NCI-H1694 treated with DMSO at 0.1 percent for 48 hours (cell line): ENCODE data around the gene TACC2.
"Not testable (repeated sequence)": the region's sequence is repeated elsewhere in the genome, so short reads cannot be mapped to it uniquely, and the experiment has no call there.

Experiments used
- DNase-seq: peaks from one replicate; lab custom pipeline; 2025; lab: John Stamatoyannopoulos, UW

Gene TACC2

DNA sequence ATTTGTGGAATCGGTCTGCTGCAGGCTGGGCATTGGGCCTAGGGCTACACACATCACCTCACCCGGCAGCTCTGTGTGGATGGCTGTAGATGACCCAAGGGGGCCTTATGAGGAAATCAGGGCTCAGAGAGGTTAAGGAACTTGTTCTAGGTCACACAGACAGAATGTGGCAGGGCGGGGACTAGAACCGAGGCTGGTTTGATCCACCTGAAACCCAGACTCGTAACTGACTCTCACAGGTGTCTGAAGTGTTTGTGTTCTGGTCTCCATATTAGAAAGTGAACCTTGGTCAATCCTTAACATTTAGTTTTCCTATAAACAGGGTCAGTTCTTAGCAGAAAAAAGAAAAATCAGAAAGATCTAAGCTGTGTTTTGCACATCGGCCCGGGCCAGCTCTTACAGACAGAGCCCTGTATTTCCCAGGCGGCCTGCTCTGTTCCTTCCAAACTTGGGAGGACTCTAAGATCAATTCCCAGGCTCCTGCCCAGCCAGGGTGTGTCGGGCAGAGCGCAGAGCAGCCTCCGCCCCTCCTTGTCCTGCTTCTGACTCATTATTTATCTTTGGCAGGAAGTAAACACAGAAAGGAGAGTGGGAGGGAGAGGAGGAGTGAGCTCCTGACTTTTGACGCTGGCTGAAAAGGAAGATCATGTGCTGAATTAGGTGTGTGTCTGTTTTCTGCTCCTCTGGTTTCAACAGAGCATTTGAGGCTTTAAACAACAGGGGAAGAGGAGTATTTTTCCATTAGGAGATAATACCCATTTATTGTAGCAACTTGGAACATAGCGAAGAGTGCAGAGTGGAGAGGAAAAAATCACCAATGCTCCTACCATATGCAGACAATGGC is 74.1 kb downstream of the TACC2 start:
- DNase-seq, result no peak

DNA sequence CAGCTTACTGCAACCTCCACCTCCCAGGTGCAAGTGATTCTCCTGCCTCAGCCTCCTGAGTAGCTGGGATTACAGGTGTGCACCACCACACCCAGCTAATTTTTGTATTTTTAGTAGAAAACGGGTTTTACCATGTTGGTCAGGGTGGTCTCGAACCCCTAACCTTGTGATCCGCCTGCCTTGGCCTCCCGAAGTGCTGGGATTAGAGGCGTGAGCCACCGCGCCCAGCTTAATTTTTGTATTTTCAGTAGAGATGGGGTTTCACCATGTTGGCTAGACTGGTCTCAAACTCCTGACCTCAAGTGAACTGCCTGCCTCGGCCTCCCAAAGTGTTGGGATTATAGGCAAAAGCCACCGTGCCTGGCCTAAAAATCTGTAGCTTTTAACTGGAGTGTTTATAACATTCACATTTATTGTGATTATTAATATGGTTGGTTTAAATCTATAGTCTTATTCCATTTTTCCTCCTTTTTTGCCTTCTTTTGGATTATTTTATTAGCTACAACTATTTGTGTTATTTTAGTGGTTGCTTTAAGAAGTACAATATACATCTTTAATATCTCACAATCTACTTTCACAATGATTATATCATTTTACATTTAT is 77.5 kb downstream of the TACC2 start:
- DNase-seq, result not testable (repeated sequence)

DNA sequence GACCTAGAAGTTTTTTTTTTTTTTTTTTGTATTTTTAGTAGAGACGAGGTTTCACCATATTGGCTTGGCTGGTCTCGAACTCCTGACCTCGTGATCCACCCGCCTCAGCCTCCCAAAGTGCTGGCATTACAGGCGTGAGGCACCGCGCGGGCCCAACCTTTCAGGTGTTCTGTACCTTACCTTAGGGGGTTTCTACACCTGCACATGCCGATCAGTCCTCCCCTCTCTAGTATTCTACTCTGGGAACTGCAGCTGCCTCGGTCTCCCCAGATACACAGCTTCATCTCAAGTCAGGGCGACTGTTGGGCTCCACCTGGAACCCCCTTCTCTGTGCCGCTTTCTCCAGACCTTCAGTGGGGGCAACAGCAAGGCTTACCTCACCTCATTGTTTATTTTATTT is 79.9 kb downstream of the TACC2 start:
- DNase-seq, result no peak

DNA sequence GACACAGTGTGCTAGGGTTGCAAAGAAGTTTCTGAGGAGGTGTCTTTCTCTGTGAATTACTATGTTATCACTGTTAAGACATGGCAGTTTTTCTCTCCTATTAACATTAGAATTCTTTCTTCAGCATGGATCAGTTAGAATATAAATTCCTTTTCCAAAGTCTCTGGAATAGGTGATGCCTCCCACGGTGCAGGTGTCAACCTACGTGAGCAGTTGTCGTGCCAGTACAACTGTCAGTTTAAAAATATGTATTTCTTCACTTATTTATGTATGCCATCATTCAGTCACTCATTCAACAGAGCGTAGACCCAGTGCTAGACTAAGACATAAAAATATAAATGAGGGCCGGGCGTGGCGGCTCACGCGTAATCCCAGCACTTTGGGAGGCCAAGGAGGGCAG is 83.5 kb downstream of the TACC2 start:
- DNase-seq, result no peak

DNA sequence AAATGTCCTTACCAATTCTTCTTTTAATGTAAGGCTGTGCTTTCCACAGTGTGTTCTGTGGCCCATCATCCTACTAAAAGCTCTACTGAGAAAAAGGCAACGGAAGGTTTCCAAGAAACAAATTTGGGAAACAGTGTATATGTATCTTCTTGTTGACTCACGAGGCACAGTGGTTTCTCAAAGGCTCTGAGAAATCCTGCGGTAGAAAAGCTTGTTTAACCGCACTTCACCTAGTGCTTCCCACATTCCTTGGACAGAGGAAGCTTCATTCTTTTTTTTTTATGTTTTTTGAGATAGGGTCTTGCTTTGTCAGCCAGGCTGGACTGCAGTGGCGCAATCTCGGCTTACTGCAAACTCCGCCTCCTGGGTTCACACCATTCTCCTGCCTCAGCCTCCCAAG is 84.5 kb downstream of the TACC2 start:
- no peak for DNase-seq

DNA sequence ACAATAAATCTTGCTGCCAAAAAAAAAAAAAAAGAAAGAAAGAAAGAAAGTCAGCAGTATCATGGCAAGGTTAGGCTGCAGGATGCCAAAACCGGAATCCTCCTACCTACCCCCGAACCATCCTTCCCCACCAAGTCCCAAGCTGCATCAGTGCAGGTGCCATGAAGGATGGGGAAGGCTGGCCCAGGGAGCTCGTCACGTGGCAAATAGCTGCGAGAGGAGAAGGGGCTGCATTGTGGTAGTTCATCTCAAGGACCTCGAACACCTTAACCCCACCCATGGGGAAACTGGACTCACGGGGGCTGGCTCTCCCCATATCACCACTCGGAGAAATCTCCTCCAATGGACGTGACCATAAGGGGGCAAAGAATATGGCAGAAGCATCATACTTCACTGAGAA is 86.2 kb downstream of the TACC2 start:
- no peak for DNase-seq

DNA sequence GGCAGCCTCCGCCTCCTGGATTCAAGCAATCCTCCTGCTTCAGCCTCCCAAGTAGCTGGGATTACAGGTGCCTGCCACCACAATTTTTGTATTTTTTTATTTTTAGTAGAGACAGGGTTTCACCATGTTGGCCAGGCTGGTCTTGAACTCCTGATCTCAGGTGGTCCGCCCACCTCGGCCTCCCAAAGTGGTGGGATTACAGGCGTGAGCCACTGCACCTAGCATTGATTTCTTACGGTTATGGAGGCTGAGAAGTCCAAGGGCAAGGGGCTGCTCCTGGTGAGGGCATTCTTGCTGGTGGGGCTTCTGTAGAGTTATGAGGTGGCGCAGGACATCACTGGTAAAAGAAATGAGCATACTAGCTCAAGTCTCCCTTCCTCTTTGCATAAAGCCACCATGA is 86.9 kb downstream of the TACC2 start:
- not testable (repeated sequence) for DNase-seq

DNA sequence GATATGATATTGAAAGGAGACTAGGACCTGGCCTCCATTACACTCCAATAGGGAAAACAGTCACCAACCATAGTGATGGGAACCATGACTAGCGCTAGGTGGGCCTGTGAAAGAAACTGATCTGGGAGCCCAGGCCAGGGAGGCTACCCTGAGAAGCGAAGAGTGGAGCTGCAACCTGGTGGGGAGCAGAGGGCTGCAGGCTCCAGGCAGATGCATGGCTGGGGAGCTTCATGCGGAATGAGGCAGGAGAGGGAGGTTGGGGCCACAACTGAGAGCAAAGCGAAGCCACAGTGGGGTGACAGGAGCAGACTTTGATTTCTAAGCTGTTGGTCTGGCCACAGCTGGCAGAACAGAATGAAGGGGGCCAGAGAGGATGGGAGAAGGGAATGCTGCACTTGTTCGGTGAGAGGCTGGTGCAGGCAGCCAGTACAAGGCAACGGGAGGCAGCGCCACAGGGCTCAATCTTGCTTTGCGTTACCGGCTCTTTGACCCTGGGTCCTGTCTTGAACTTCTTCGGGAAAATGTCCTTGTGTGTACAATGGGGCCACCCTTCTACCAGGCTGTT is 88.4 kb downstream of the TACC2 start:
- DNase-seq, result no peak

DNA sequence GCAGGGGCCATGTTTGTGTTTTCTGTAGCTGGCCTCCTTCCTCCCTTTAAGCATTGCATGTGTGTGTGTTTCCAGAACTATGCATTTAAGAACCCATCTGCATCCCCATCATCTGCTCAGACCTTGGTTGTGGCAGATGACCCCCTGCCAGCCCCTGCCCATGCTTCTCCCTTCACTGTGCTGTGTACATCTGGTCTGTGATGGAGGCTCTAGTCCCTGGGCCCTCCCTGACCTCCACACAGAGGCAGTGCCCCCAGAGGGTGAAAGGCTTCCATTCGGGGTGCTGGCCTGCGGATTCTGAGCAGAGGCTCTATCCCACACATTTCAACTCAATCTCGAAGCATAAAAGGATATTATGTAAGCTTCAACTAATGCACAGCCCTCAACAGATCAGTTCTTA is 89.4 kb downstream of the TACC2 start:
- DNase-seq, result no peak

DNA sequence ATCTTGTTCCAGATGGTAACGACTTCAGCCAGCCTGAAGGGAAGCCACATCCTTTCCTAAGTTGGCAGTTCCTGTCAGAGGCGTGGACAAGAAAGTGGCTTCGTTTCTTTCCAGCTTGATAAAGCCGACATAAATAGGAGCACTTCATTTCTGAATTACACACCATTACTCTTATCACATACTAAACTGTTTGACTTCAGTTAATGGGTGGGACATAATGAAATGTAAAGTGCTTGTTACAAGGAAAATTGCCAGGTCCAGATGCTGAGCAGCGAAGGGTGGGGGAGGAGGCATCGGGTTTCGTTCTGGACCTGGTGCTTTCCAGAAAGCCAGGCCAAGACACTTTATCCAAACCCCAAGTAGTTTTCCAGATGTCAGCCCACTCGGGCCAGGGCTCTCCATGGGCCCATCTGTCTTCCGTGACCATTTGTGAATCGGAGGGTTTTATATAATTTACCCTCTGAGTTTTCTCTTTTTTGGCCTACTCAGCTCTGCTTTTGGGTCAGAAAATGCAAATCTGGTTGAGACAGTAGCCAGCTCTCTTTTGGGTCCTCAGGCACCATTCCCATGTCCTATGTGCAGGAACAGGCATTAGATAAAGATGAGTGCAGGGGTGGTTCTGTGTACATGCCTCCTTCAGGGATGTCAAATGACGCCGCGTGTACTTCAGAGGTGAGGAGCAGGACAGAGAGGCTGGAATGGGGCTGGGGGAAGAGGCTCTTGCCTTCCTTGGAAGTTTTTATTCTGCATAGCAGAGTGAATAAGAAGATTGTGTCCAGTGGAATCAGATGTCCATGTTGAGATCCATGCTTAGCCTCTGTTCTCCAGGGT is 90.2 kb downstream of the TACC2 start:
- DNase-seq, result no peak

DNA sequence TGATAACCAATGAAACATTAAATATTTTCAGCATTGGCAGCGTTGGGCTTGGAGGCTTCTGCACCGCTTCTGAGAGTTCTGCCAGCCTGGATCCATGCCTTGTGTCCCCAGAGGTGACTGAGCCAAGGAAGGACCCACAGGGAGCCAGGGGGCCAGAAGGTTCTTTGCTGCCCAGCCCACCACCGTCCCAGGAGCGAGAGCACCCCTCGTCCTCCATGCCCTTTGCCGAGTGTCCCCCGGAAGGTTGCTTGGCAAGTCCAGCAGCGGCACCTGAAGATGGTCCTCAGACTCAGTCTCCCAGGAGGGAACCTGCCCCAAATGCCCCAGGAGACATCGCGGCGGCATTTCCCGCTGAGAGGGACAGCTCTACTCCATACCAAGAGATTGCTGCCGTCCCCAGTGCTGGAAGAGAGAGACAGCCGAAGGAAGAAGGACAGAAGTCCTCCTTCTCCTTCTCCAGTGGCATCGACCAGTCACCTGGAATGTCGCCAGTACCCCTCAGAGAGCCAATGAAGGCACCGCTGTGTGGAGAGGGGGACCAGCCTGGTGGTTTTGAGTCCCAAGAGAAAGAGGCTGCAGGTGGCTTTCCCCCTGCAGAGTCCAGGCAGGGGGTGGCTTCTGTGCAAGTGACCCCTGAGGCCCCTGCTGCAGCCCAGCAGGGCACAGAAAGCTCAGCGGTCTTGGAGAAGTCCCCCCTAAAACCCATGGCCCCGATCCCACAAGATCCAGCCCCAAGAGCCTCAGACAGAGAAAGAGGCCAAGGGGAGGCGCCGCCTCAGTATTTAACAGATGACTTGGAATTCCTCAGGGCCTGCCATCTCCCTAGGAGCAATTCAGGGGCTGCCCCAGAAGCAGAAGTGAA is 93.9 kb downstream of the TACC2 start:
- no peak for DNase-seq

DNA sequence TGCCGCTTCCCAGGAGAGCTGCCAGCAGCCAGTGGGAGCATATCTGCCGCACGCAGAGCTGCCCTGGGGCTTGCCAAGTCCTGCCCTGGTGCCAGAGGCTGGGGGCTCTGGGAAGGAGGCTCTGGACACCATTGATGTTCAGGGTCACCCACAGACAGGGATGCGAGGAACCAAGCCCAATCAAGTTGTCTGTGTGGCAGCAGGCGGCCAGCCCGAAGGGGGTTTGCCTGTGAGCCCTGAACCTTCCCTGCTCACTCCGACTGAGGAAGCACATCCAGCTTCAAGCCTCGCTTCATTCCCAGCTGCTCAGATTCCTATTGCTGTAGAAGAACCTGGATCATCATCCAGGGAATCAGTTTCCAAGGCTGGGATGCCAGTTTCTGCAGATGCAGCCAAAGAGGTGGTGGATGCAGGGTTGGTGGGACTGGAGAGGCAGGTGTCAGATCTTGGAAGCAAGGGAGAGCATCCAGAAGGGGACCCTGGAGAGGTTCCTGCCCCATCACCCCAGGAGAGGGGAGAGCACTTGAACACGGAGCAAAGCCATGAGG is 94.6 kb downstream of the TACC2 start:
- no peak for DNase-seq

DNA sequence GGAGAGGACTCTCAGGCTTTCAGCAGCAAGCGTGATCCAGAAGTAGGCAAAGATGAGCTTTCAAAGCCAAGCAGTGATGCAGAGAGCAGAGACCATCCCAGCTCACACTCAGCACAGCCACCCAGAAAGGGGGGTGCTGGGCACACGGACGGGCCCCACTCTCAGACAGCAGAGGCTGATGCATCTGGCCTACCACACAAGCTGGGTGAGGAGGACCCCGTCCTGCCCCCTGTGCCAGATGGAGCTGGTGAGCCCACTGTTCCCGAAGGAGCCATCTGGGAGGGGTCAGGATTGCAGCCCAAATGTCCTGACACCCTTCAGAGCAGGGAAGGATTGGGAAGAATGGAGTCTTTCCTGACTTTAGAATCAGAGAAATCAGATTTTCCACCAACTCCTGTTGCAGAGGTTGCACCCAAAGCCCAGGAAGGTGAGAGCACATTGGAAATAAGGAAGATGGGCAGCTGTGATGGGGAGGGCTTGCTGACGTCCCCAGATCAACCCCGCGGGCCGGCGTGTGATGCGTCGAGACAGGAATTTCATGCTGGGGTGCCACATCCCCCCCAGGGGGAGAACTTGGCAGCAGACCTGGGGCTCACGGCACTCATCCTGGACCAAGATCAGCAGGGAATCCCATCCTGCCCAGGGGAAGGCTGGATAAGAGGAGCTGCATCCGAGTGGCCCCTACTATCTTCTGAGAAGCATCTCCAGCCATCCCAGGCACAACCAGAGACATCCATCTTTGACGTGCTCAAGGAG is 95.5 kb downstream of the TACC2 start:
- DNase-seq, result no peak

DNA sequence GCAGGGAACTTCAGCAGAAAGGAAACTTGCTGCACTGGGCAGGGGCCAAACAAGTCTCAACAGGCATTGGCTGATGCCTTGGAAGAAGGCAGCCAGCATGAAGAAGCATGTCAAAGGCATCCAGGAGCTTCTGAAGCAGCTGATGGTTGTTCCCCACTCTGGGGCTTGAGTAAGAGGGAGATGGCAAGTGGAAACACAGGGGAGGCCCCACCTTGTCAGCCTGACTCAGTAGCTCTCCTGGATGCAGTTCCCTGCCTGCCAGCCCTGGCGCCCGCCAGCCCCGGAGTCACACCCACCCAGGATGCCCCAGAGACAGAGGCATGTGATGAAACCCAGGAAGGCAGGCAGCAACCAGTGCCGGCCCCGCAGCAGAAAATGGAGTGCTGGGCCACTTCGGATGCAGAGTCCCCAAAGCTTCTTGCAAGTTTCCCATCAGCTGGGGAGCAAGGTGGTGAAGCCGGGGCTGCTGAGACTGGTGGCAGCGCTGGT is 96.5 kb downstream of the TACC2 start:
- no peak for DNase-seq

DNA sequence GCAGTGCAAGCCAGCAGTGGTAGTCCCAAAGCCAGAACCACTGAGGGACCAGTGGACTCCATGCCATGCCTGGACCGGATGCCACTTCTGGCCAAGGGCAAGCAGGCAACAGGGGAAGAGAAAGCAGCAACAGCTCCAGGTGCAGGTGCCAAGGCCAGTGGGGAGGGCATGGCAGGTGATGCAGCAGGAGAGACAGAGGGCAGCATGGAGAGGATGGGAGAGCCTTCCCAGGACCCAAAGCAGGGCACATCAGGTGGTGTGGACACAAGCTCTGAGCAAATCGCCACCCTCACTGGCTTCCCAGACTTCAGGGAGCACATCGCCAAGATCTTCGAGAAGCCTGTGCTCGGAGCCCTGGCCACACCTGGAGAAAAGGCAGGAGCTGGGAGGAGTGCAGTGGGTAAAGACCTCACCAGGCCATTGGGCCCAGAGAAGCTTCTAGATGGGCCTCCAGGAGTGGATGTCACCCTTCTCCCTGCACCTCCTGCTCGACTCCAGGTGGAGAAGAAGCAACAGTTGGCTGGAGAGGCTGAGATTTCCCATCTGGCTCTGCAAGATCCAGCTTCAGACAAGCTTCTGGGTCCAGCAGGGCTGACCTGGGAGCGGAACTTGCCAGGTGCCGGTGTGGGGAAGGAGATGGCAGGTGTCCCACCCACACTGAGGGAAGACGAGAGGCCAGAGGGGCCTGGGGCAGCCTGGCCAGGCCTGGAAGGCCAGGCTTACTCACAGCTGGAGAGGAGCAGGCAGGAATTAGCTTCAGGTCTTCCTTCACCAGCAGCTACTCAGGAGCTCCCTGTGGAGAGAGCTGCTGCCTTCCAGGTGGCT is 97.7 kb downstream of the TACC2 start:
- no peak for DNase-seq

DNA sequence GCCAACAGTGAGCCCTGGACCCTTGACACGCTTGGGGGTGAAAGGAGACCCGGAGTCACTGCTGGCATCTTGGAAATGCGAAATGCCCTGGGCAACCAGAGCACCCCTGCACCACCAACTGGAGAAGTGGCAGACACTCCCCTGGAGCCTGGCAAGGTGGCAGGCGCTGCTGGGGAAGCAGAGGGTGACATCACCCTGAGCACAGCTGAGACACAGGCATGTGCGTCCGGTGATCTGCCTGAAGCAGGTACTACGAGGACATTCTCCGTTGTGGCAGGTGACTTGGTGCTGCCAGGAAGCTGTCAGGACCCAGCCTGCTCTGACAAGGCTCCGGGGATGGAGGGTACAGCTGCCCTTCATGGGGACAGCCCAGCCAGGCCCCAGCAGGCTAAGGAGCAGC is 98.5 kb downstream of the TACC2 start:
- no peak for DNase-seq

DNA sequence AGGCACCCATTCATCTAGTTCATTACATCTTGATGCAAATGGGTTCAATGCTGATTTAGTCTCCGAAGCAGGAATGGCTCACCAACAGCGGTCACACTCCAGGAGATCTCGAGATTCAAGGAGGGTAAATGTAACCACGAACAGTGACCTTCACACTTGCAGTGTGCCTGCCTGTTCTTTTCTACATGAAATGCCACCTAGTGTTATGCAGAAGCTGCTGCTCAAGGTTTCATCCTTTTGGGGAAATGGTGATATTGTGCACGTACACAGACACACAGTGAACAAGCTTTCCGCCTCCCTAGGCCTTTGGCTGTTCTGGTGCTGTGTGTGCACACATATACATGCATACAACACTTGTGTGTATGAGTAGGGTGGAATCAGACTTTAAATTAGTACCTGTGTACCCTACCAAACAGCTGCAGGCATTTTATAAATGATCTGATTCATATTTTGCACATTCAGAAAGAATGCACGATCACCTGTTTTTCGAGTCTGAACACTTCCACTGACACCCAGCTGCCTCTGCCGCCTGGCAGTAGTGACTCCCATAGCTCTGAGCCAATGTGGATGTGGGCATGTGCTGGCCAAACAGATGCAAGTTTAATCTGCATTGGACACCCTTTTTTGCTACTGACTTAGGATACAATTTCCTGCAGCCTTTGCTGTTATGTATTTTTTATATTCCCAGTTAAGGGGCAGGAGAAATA is 100.5 kb downstream of the TACC2 start:
- no peak for DNase-seq

DNA sequence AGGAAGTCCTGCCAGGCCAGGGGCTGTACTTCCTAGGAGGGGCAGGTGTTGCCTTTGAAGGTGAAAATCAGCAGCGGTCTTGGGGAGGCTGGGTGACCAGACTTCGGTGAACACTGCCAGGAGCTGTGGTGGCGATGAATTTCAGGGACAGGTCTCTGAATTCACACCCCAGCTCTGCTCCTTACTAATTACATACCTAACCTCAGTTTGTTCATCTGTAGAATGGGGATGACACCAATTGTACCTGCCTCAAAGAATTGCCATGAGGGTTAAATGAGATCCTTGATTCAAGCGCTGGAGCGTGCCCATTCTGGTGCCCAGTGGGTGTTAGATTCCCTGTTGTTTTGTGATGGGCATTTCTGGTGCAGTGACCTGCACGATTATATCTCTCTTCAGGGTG is 102.8 kb downstream of the TACC2 start:
- DNase-seq, result no peak

DNA sequence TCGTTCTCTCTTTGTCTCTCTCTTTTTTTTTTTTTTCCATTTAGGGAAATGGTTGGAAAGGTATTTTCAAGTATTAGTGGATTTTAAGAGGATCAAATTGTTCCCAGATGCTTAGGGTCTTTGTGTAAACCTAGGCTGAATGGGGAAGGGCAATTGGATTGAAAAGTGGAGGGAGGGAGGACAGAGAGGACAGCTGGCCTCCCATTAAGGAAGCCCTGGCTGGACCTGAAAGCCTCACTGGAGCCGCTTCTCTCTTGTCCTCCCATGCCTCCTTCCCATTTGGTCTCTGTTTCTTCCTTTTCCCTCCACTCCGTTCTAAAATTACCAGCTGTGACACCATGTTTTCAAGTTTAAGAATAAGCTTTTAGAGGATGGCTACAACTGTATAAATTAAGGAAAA is 104.1 kb downstream of the TACC2 start:
- DNase-seq, result no peak
